D721Med (cell line): ENCODE results near the gene CDC5L.

Experiments used
- DNase-seq: peaks from one replicate; pipeline ENCODE4 v3.0.0; 2011; ENCODE audit warnings: low spot score; ENCODE audit not compliant: insufficient read length
- FAIRE-seq: peaks from 2 replicates; lab custom pipeline; 2011; peaks lifted over from hg19 to GRCh38; lab: Jason Lieb, UNC
- CTCF ChIP-seq: IDR thresholded peaks from 2 replicates; pipeline ENCODE4 v1.5.1; 2012; ENCODE audit warnings: mild to moderate bottlenecking, control low read depth; ENCODE audit not compliant: insufficient read depth; ENCODE audit errors: missing control alignments

CDC5L gene

GRCh38 chr6:44387346-44388134 lies at the start of gene CDC5L:
TSS of gene CDC5L (plus strand) at chr6:44387706. CDS start at chr6:44387824, 118 bp downstream.
- FAIRE-seq = no peak
- no peak for TF ChIP-seq CTCF
- DNase-seq = peak; percentile 49

GRCh38 chr6:44338228-44339122 lies 49.0 kb upstream of the CDC5L start:
- FAIRE-seq = no peak
- DNase-seq = peak; percentile 35
- peak; percentile 89 for TF ChIP-seq CTCF

- TF ChIP-seq CTCF = no peak
- DNase-seq = no peak
- FAIRE-seq = no peak
Observed at GRCh38 chr6:44339301-44339700, 48.2 kb upstream of the CDC5L start.

- DNase-seq (no peak), FAIRE-seq (no peak)
- no peak for TF ChIP-seq CTCF
Observed at GRCh38 chr6:44339763-44340625, 47.5 kb upstream of the CDC5L start.

- FAIRE-seq (no peak), DNase-seq (no peak)
- TF ChIP-seq CTCF = no peak
Observed at GRCh38 chr6:44341095-44341890, 46.2 kb upstream of the CDC5L start.

- no peak for FAIRE-seq
- DNase-seq = no peak
- TF ChIP-seq CTCF = no peak
Observed at GRCh38 chr6:44342052-44342451, 45.5 kb upstream of the CDC5L start.
